SHP77 (cell line): Measurements from ENCODE around the gene C2CD4D.
A peak's percentile ranks its signal among the peaks of the same experiment; 100 is the strongest.
"Not testable (repeated sequence)": the region's sequence is repeated elsewhere in the genome, so short reads cannot be mapped to it uniquely, and the experiment has no call there.

Experiments used
- DNase-seq, 2 experiments: peaks; one replicate each; lab custom pipeline; 2025; lab: John Stamatoyannopoulos, UW

C2CD4D gene

DNA sequence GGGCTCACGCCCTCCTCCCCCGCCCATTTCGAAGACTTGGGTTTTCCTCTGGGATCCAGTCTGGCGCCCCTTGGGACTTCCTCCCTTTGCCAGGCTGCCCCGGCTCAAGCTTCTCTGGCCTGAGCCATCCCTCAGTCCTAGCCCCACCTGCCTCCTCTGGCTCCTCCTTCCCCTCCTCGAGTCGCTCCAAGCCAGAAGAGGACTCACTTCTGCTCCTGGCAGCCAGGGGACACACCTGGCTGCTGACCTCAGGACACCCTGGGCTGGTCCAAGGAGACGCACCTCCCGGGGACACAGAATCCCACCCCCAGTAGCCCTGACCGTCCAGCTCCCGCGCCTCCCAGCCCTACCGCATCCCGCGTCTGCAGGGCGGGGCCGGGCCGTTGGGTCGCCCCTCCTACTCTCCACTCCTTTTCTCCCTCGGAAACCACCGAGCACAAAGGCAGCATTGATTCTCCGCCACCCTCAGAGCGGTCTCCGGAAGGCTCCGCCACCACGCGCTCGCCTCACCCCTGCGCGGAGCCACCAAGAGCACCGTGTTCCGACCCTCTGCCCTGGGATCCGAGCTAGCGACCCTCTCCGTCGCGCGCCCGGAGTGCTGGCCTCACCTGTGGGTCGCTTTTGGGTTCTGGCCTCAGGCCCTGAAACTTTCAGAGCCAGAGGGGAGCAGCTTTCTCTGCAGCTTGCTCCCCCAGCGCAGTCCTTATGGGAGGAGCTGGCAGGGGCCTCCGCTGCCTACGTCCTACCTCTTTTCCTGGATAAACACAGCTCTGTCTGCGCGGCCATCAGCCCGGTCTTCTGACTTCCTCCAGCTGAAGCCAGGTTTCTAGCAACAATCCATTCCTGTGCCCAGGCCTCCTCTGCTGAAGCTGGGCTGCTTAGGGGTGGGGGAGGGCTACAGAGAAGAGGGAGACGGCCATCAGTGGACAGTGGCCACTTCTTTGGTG is at the start of gene C2CD4D:
C2CD4D (minus strand) TSS at position 364 of the 947 bp plus-strand sequence. CDS start 831 bp downstream, outside the sequence.
- DNase-seq, result peak; percentile 69 to 77

DNA sequence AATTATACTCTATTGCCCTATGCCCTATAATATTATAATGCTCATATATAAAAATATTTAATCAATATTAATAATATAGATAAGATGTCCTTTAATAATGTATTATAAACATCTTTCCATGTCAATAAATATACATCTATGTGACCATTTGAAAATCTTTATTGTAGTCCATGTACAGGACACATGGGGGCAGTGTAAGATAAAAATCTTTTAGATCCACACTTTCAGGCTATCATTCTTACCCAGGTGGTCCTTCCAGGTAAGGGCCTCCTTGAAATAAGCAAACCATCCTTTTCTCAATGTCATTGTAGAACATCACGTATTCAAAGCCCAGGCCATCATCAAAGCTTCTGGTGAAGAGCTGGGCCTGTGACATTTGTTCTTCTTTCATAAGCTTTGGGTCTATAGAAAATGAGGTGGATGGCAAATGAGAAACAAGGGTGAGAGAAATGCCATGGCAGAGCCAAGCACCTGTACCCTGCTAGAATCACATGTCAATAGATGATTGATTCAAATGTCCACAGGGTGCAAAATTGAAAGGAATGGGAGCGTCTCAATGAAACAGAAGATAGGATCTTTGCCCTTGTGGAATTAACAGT is 49.5 kb upstream of the C2CD4D start:
- peak; percentile 24 to 34 for DNase-seq

DNA sequence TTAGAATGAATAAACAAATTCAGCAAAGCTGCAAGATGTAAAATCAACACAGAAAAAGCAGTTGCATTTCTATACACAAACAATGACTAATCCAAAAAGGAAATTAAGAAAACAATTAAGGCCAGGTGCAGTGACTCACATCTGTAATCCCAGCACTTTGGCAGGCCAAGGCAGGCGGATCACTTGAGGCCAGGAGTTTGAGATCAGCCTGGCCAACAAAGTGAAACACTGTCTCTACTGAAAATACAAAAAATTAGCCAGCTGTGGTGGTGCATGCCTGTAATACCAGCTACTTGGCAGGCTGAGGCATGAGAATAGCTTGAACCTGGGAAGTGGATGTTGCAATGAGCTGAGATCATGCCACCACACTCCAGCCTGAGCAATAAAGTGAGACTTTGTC is 47.4 kb upstream of the C2CD4D start:
- DNase-seq, result no peak

DNA sequence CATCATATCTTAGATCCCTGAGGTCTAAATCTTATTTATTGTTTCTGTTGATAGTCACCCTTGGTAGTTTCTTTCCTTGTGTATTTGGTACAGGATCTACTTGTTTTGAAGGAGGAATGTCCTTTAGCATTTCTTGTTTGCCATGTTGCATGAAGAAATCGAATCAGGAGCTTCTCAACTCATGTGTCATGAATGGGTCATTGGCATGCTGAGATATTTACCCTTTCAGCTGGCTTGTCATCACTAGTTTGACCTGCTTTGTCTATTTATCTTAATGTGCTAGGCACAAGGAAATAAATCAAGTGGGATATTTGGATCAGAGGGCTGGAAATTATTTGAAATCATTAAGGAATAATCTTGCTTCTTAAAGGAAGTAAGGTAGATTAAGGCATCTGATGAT is 45.9 kb upstream of the C2CD4D start:
- no peak for DNase-seq

DNA sequence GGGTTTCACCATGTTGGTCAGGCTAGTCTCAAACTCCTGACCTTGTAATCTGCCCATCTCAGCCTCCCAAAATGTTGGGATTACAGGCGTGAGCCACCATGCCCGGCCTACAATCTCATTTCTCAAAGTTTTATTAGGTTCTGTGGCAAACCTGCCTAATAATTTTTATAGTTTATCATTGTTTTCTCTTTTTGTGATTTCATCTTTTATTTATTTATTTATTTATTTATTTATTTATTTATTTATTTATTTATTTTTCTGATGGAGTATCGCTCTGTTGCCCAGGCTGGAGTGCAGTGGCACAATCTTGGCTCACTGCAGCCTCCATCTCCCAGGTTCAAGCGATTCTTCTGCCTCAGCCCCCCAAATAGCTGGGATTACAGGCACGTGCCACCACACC is 45.3 kb upstream of the C2CD4D start:
- DNase-seq, result not testable (repeated sequence)

DNA sequence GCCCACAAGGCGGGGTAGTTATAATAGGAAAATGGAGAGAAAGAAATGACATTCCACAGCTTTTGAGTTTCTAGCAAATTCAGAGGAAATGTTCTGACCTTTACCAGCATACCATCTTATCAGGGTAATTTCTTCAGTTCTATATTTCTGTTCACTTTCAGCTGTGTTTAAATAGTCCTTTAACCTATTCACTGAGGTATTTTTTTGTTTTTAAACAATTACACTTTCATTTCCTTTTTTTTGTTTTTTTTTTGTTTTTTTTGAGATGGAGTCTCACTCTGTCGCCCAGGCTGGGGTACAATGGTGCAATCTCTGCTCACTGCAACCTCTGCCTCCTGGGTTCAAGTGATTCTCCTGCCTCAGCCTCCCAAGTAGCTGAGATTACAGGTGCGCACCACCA is 44.8 kb upstream of the C2CD4D start:
- DNase-seq, result not testable (repeated sequence)

DNA sequence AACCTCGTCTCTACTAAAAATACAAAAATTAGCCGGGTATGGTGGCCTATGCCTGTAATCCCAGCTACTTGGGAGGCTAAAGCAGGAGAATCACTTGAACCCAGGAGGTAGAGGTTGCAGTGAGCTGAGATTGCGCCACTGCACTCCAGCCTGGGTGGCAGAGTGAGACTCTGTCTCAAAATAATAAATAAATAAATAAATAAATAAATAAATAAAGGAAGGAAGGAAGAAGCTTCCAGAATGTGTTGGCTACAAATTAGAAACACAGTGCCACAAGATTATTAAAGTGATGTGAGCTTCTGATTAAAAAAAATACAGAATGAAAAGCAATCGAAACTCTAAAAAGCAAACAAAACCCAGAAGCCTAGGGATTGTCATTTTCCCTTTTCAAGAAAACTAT is 44.3 kb upstream of the C2CD4D start:
- DNase-seq, result not testable (repeated sequence)

DNA sequence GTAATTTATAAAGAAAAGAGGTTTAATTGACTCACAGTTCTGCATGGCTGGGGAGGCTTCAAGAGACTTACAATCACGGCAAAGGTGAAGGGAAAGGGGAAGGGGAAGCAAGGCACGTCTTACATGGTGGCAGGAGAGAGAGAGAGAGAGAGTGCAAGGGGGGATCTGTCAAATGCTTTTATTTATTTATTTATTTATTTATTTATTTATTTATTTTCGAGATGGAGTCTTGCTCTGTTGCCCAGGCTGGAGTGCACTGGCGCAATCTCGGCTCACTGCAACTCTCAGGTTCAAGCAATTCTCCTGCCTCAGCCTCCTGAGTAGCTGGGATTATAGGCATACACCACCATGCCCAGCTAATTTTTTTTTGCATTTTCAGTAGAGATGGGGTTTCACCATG is 43.3 kb upstream of the C2CD4D start:
- DNase-seq, result not testable (repeated sequence)

DNA sequence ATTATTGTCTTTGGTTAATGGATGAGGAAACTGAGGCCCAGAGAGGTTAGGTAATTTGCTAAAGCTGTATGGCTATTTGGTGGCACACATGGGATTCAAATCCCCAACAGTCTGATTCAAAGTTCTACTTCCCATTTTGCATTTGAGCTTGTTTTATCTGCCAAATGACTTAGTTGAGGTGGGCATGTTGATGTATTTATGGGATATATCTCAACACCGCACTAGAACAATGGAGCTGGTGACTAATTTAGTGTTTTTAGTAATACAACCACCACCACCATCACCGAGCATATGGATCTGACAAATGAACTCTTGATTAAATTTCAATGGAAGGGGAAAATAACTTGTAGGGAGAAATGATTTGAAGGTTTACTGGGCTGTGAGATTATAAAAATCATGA is 42.8 kb upstream of the C2CD4D start:
- no peak for DNase-seq

DNA sequence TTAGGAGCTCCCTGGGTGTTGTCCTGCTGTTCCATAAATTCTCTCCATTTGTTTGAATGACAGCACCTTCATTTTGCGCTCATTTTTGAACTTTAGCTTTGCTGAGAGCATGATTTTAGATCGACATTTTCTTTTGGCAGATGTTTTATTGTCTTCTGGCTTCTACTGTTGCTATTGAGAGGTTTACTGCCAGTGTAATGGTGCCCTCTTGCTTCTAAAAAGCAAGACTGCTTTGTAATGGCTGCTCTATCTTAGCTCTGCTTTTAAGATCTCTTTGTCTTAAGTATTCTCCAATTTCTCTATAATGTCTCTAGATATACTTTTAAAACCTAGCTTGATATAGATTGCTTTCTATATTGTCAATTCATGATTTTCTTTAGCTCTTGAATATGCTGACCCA is 41.9 kb upstream of the C2CD4D start:
- no peak for DNase-seq

DNA sequence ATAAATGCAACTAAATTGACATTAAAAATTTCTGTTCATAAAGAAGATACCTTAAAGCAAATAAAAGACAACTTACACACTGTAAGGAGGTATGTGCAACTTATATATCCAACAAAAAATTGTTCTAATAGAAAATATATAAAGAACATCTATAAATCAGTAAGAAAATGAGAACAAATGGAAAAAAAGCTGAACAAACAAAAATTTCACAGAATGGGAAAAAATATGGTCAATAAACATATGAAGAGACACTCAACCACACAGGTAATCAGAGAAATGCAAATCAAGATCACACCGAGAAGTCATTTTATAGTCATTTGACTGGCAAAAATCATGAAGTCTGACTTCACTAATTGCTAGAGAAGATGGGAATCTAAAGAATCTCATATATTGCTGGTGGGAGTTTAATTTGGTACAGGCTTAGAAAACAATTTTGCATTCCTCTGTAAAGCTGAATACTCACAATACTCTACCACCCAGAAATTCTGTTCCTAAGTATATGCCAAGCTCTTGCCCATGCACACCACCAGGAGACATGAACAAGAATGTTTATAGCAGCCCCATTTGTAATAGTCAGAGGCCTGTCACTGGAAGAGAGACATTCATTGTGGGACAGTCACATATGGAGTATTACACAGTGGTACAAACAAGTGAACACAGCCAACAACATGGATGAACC is 35.9 kb upstream of the C2CD4D start:
- no peak for DNase-seq

DNA sequence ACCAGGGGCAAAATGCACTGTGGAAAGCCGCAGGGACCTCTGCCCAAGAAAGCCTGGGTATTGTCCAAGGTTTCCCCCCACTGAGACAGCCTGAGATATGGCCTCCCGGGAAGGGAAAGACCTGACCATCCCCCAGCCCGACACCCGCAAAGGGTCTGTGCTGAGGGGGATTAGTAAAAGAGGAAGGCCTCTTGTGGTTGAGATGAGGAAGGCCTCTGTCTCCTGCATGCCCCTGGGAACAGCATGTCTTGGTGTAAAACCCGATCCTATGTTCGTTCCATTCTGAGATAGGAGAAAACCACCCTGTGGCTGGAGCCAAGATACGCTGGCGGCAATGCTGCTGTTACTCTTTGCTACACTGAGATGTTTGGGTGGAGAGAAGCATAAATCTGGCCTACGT is 33.2 kb upstream of the C2CD4D start:
- not testable (repeated sequence) for DNase-seq

DNA sequence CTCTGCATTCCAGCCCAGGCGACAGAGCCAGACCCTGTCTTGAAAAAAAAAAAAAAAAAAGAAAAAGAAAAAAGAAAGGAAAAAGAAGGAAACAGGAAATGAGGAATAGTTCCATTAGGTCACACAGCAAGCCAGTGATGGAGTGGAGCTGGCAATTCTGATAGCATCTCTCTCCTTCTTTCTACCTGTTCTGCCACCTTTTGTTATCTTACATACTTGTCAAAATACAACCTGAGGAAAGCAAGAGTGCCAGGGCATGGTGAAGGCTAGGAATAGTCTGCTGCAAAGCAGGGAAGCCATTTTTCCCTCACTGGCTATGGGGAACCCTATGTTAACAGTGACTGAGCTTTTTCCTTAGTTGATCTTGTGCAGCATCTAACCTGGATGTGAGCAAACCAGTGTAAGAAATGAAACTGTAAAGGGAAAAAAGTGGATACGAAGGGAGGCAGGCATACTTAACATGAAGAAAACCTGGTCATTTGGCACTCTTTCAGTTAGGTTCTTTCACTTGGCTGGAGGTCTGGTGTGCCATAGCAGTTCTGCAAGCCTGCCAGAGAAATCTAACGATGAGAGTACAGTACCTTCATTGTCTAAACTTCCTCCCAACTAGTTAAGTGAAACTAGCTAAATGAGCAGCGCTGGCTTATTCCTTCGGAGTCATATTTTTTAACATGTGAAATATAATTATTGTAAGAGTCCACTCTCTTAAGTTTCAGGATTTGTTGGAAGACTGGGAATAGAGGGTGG is 31.8 kb upstream of the C2CD4D start:
- no peak for DNase-seq

DNA sequence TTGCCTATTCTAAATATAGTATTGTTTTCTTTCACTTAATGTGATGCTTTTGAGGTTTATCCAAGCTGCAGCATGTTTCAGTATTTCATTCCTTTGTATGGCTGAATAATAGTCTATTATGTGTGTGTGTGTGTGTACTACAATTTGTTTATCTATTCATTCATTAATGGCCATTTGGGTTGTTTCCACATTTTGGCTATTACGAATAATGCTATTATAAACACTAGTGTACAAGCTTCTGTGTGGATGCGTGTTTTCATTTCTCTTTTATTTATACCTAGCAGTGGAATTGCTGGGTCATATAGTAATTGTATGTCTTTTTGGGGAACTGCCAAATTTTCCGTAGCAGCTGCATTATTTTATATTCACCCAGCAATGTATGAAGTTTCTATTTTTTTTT is 28.9 kb upstream of the C2CD4D start:
- DNase-seq, result no peak

DNA sequence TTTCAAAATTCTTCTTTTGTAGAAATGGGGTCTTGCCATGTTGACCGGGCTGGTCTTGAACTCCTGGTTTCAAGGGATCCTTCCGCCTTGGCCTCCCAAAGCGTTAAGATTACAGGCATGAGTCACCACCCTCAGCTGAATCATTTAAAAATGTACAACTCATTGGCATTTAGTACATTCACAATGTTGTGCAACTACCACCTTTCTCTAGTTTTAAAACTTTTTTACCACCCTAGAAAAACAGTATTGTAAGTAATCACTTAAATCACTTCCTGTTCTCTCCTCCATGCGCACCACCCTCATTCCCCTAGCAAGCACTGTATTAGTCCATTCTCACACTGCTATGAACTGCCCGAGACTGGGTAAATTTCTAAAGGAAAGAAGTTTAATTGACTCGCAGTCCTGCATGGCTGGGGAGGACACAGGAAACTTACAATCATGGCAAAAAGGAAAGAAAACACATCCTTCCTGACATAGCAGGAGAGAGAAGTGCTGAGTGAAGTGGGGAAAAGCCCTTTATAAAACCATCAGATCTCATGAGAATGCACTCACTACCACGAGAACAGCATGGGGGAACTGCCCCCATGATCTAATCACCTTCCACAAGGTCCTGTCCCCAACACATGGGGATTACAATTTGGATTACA is 28.3 kb upstream of the C2CD4D start:
- no peak for DNase-seq

DNA sequence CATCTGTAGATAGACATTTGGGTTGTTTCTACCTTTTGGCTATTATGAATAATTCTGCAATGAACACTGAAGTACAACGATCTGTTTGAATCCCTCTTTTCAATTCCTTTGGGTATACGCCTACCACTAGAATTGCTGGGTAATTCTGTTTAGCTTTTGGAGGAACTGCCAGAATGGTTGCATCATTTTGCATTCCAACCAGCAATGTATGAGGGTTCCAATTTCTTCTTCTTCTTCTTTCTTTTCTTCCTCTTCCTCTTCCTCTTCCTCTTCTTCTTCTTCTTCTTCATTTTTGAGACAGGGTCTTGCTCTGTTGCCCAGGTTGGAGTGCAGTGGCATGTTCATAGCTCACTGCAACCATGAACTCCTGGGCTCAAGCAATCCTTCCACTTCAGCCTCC is 27.7 kb upstream of the C2CD4D start:
- no peak for DNase-seq

DNA sequence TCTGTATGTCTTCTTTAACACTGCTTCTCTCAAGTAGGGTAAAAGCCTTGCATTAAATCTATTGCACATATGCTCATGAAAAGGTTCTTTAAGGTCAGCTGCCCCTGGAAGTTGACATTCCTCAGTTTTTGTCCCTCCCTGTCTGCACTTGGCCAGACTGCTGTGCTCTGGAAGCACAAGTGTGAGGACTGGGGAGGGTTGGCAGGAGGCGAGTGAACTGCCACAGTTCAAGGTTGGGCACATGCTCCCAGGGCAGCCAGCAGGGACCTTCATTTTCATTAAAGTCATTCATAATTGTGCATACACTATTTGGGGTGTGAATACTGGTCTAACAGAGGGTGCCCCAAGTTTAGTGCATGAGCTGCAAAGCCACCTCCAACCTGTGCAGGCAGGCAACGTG is 24.8 kb upstream of the C2CD4D start:
- no peak for DNase-seq

DNA sequence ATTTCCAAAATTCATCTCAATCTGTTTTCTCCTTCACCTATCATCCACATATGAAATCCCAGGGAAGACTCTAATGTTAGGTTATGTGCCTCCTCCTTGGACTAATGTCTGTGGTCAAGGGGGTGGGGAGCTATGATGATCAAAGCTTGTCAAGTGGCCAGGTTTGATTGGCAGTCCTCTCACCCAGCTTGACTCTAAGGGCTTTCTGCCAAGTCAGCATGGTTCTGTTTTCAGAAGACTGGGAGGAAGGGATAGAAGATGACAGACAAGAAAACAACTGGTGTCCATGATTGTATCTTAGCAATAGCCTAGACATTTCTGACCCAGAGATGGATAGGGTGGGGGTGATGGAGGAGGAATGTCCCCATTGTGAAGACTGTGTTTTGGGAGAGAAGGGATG is 23.0 kb upstream of the C2CD4D start:
- DNase-seq, result no peak

DNA sequence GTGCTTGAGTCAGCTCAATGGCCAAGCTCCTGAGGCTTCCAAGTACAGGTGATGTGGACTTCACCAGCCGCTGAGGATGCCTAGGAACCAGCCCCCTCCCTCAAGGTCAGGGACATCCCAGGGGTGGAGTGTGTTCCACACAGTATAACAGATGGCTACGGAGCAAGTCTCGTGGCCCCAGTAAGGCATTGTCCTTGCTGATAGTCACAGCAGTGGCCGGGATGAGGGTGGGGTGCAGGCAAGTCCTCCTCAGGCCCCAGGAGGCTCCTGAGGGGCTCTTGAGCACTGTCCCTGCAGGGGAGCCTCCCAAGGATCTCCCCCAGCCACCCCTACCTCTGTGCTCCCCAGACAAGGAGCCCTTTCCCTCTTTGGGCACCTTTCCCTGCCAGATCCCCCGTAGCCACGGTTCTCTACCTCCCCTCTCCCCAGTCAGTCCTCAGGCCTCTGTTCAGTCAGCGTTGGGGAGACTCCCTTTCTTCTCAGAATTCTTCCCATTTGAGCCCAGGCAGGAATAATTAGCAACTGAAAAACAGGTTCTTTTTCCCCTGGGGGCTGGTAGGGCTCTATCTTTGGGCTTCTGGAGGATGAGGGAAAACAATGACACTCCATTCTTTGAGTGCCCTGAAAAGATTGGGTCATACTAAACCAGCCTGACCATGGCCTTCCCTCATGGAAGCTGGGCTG is 21.0 kb upstream of the C2CD4D start:
- no peak for DNase-seq

DNA sequence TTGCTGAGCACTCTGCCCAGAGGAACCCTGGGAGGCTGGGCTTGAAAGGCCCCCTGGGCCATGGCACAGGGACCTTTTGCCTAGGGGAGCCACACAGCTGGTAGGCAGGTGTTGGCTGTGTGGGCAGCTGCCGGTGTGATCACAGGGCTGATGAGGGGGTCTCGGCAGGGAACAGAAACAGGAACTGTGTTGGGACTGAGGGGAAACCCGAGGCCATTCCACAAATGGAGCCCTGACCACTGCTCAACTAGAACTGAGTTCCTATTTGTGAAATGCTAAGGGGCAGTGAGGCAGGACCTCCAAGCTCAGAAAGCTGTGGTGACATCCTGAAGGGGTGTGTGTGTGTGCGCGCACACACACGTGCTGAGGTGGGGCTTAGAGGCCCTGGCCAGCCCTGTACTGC is 20.3 kb upstream of the C2CD4D start:
- no peak for DNase-seq
